ENCODE measurements around the gene GHRH.

Gene GHRH

GRCh38 chr20:37266940-37267666, 5.5 kb upstream of the GHRH start:
- TF ChIP-seq, protein P1, sequence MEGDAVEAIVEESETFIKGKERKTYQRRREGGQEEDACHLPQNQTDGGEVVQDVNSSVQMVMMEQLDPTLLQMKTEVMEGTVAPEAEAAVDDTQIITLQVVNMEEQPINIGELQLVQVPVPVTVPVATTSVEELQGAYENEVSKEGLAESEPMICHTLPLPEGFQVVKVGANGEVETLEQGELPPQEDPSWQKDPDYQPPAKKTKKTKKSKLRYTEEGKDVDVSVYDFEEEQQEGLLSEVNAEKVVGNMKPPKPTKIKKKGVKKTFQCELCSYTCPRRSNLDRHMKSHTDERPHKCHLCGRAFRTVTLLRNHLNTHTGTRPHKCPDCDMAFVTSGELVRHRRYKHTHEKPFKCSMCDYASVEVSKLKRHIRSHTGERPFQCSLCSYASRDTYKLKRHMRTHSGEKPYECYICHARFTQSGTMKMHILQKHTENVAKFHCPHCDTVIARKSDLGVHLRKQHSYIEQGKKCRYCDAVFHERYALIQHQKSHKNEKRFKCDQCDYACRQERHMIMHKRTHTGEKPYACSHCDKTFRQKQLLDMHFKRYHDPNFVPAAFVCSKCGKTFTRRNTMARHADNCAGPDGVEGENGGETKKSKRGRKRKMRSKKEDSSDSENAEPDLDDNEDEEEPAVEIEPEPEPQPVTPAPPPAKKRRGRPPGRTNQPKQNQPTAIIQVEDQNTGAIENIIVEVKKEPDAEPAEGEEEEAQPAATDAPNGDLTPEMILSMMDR (IDR thresholded peaks at IDR 0.05; ENCODE audit: borderline replicate concordance, insufficient read depth, low read depth, low read length) = no peak
- H3K4me3 ChIP-seq (ENCODE audit: low read depth, low read length) = no peak overlapping the region

DNA sequence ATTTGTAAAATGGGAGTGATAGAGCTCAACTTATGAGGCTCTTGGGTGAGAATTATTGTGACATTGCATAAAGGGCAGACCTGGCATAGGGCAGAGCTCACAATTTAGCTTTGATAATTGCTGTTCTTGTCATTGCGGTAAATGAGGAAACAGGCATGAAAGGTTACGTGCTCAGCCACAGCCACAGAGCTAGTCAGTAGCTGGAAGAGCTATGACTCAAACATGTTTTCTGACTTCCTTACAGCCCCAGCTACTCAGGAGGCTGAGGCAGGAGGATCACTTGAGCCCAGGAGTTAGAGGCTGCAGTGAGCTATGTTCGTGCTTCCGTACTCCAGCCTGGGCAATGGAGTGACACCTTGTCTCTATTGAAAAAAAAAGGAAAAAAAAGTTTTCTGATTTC, 3.5 kb upstream of the GHRH start:
- TF ChIP-seq, protein P1 (IDR thresholded peaks at IDR 0.05; ENCODE audit: borderline replicate concordance, insufficient read depth, low read depth, low read length) = no peak
- H3K4me3 ChIP-seq (ENCODE audit: low read depth, low read length) = no peak overlapping the region

GRCh38 chr20:37263686-37264085, 2.1 kb upstream of the GHRH start:
- TF ChIP-seq, protein P1 (IDR thresholded peaks at IDR 0.05; ENCODE audit: borderline replicate concordance, insufficient read depth, low read depth, low read length) = no peak

GRCh38 chr20:37262505-37262904, 891 bp upstream of the GHRH start:
- H3K4me3 ChIP-seq (ENCODE audit: low read depth, low read length) = no peak overlapping the region
- TF ChIP-seq, protein P1 (IDR thresholded peaks at IDR 0.05; ENCODE audit: borderline replicate concordance, insufficient read depth, low read depth, low read length) = no peak

More at GRCh38 chr20:37263686-37264085, 2.1 kb upstream of the GHRH start:
- no peak overlapping the region for H3K4me3 ChIP-seq (ENCODE audit: low read depth, low read length)

DNA sequence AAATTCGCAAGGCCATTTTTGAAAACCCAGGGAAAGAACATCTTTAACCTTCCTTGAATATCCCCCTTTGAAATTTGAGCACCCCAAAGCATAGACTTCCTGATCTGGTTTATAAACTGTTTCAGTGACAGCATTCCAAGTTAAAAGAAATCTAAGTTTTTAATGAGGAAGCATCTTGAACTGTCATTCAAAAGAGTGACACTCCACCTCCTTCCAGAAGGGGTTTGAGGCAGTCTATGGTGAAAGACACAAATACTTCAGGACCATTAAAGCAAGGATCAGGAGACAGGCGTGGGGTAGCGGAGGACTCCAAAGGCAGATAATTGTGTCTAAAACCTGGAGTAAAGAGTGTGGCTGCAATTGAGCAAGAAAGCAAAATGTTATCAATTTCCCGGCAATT, 691 bp downstream of the GHRH start:
- H3K4me3 ChIP-seq (ENCODE audit: low read depth, low read length) = no peak overlapping the region
- TF ChIP-seq, protein P1 (IDR thresholded peaks at IDR 0.05; ENCODE audit: borderline replicate concordance, insufficient read depth, low read depth, low read length) = no peak

DNA sequence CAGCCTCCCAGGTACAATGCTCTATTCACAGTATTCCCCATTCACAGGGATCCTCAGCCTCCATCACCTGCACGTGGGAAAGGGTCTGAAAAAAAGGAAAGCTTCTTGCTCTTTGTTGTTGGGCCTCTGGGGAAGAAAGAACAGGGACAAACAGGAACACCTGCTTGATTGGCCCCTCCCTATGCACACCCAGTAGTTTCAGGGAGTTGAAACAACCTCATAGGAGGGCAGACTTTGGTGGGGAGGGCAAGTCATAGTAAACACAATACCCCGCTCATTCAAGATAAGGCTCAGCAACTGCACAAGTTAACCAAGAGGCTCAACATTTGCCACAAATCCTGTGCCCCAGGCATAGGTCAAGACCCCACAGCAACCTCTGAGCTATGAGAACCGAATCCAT, 1.7 kb downstream of the GHRH start:
- H3K4me3 ChIP-seq (ENCODE audit: low read depth, low read length) = no peak overlapping the region
- TF ChIP-seq, protein P1 (IDR thresholded peaks at IDR 0.05; ENCODE audit: borderline replicate concordance, insufficient read depth, low read depth, low read length) = no peak

- no peak overlapping the region for H3K4me3 ChIP-seq (ENCODE audit: low read depth, low read length)
- TF ChIP-seq, protein P1 (IDR thresholded peaks at IDR 0.05; ENCODE audit: borderline replicate concordance, insufficient read depth, low read depth, low read length) = no peak
These were observed 2.6 kb downstream of the GHRH start for GRCh38 chr20:37259031-37259430.
